ENCODE data around the gene MED26.

Gene MED26

GRCh38 chr19:16659832-16660708 lies 32.1 kb upstream of the MED26 start, which contains the start of gene SMIM7:
Gene SMIM7, minus strand, starts transcription at chr19:16660144. Its CDS starts 34 bp downstream, at chr19:16660110.
- H3K4me3 ChIP-seq (ENCODE audit: low read depth in 1 of 2, low read length in 1 of 2), result peak within 1 kb of the TSS; percentile 96 to 99
- no peak for TF ChIP-seq CTCF (IDR thresholded peaks at IDR 0.05)
- no peaks in the 10 kb centered on the region for H3K9me3 ChIP-seq
- peaks cover 50 to 59% of the 10 kb centered on the region in 2 experiments for H3K4me1 ChIP-seq (ENCODE audit: control insufficient read depth in 1 of 2, insufficient read depth in 1 of 2, low read depth in 1 of 2, low read length in 1 of 2)
- peaks cover 36% of the 10 kb centered on the region for H3K36me3 ChIP-seq
- peak within 1 kb of the TSS; percentile 95 for H3K27ac ChIP-seq
- H3K27me3 ChIP-seq, result no peaks in the 10 kb centered on the region

- Histone ChIP-seq H3K4me3 (ENCODE audit: low read depth in 1 of 2, low read length in 1 of 2) (peak overlapping the region; percentile 96 to 99), H3K4me1 (ENCODE audit: control insufficient read depth in 1 of 2, insufficient read depth in 1 of 2, low read depth in 1 of 2, low read length in 1 of 2) (peaks cover 44 to 57% of the 10 kb centered on the region in 2 experiments), H3K27ac (peak overlapping the region; percentile 95), H3K36me3 (peaks cover 42% of the 10 kb centered on the region), H3K9me3 (no peaks in the 10 kb centered on the region), H3K27me3 (no peaks in the 10 kb centered on the region)
- no peak for TF ChIP-seq CTCF (IDR thresholded peaks at IDR 0.05)
These were observed 31.4 kb upstream of the MED26 start for GRCh38 chr19:16659464-16659831.

- Histone ChIP-seq H3K4me3 (ENCODE audit: low read depth in 1 of 2, low read length in 1 of 2) (no peak overlapping the region), H3K27me3 (no peaks in the 10 kb centered on the region), H3K27ac (no peak overlapping the region), H3K9me3 (no peaks in the 10 kb centered on the region), H3K4me1 (ENCODE audit: control insufficient read depth in 1 of 2, insufficient read depth in 1 of 2, low read depth in 1 of 2, low read length in 1 of 2) (peaks cover 24 to 36% of the 10 kb centered on the region in 2 experiments), H3K36me3 (peaks cover 63% of the 10 kb centered on the region)
- no peak for TF ChIP-seq CTCF (IDR thresholded peaks at IDR 0.05)
These were observed 29.4 kb upstream of the MED26 start for GRCh38 chr19:16657384-16657783.

GRCh38 chr19:16655727-16656126 lies 27.7 kb upstream of the MED26 start:
- H3K4me1 ChIP-seq (ENCODE audit: control insufficient read depth in 1 of 2, insufficient read depth in 1 of 2, low read depth in 1 of 2, low read length in 1 of 2), result peaks cover 17 to 28% of the 10 kb centered on the region in 2 experiments

GRCh38 chr19:16654627-16655026 lies 26.6 kb upstream of the MED26 start:
- Histone ChIP-seq H3K27ac (no peak overlapping the region), H3K36me3 (peaks cover 80% of the 10 kb centered on the region)
- TF ChIP-seq CTCF (IDR thresholded peaks at IDR 0.05), result no peak

More at GRCh38 chr19:16655727-16656126, 27.7 kb upstream of the MED26 start:
- Histone ChIP-seq H3K27ac (no peak overlapping the region), H3K4me3 (ENCODE audit: low read depth in 1 of 2, low read length in 1 of 2) (no peak overlapping the region), H3K9me3 (no peaks in the 10 kb centered on the region), H3K36me3 (peaks cover 79% of the 10 kb centered on the region), H3K27me3 (no peaks in the 10 kb centered on the region)
- no peak for TF ChIP-seq CTCF (IDR thresholded peaks at IDR 0.05)

More at GRCh38 chr19:16654627-16655026, 26.6 kb upstream of the MED26 start:
- H3K27me3 ChIP-seq, result no peaks in the 10 kb centered on the region
- peaks cover 28 to 34% of the 10 kb centered on the region in 2 experiments for H3K4me1 ChIP-seq (ENCODE audit: control insufficient read depth in 1 of 2, insufficient read depth in 1 of 2, low read depth in 1 of 2, low read length in 1 of 2)
- no peak overlapping the region for H3K4me3 ChIP-seq (ENCODE audit: low read depth in 1 of 2, low read length in 1 of 2)
- no peaks in the 10 kb centered on the region for H3K9me3 ChIP-seq

Data from neutrophil (primary cell).